Prostate gland (tissue), 2 donors: ENCODE data around the gene MAPKAP1. TPM values are rescaled to one million over a fixed set of nuclear protein-coding genes. Genes with fewer than 3 reads are reported as not detected.
A peak's percentile ranks its signal among the peaks of the same experiment; 100 is the strongest.

Source experiments
- DNase-seq: peaks from one replicate; pipeline ENCODE4 v3.0.0-alpha.2; 2019; ENCODE audit warnings: low spot score
- H3K27ac ChIP-seq, 2 donors: fragments of 200-600 bp; sonication (generic); 2 replicates each; pipeline ENCODE4 v1.5.1; 2017 to 2019
- H3K27me3 ChIP-seq: fragments of 200-600 bp; sonication (generic); replicated peaks from 2 replicates; pipeline ENCODE4 v1.5.1; 2019; ENCODE audit not compliant: insufficient read depth
- H3K36me3 ChIP-seq, 2 donors: fragments of 200-600 bp; sonication (generic); 1 replicate in 1 of 2; 2 replicates in 1 of 2; pipeline versions ENCODE4 v1.5.1 to v1.8.1; 2017 to 2019
- H3K4me1 ChIP-seq: fragments of 200-600 bp; sonication (generic); replicated peaks from 2 replicates; pipeline ENCODE4 v1.5.1; 2019
- H3K4me3 ChIP-seq, 2 donors: fragments of 200-600 bp; sonication (generic); 2 replicates each; pipeline ENCODE4 v1.5.1; 2017 to 2019
- H3K9me3 ChIP-seq: fragments of 200-600 bp; sonication (generic); 2 replicates; pipeline ENCODE4 v1.5.1; 2017
- CTCF ChIP-seq, 4 experiments: fragments of 200-600 bp in 2 of 4; fragments of 450-650 bp in 2 of 4; sonication (generic) in 2 of 4; IDR thresholded peaks; 1 replicate in 3 of 4; 2 replicates in 1 of 4; pipeline ENCODE4 v1.5.1; 2016 to 2019; ENCODE audit warnings: antibody characterized with exemption in 4 of 4, mild to moderate bottlenecking in 2 of 4, moderate library complexity in 2 of 4
- POLR2A ChIP-seq: fragments of 450-650 bp; IDR thresholded peaks from one replicate; pipeline ENCODE4 v1.6.1; 2016; ENCODE audit warnings: antibody characterized with exemption, mild to moderate bottlenecking
- POLR2AphosphoS5 ChIP-seq: sonication (generic); formaldehyde crosslinking; IDR thresholded peaks from one replicate; pipeline ENCODE4 v1.6.1; 2017; ENCODE audit warnings: antibody characterized with exemption
- WGBS: methylation state at CpG from one replicate; pipeline ENCODE4 v1.1.5; 2018; 5-methylcytosine and 5-hydroxymethylcytosine counted together
- intact Hi-C: fragments of 100-400 bp; cut with DNase I; formaldehyde crosslinking; loops from one replicate; pipeline ENCODE4 v1.14.2; 2022
- total RNA-seq, 2 donors: library from RNA; depleted of rRNA; stranded (reverse); fragments of >200 nt; gene quantifications; one replicate each; pipeline ENCODE4 v1.1.0, GENCODE V29; 2016

Gene MAPKAP1
- total RNA-seq, 2 donors from 2014 or later = 62.4 to 91.2 TPM

- H3K4me1 ChIP-seq = no peaks in the 10 kb centered on the region
- H3K36me3 ChIP-seq = no peaks in the 10 kb centered on the region
- DNase-seq = no peak
- TF ChIP-seq POLR2AphosphoS5 = no peak
- no peak for TF ChIP-seq POLR2A
- TF ChIP-seq CTCF (IDR thresholded peaks at IDR 0.05) = no peak
- 73% methylated on average over 2 of the region's 2 CpGs for WGBS
- intact Hi-C loops = loop anchor here (5.0 to 10.0 kb wide), 5 partner anchors 93 to 835 kb away; partner anchors contain the start of gene PBX3
- H3K27me3 ChIP-seq = no peaks in the 10 kb centered on the region
- no peaks in the 10 kb centered on the region for H3K9me3 ChIP-seq
- no peak overlapping the region for H3K4me3 ChIP-seq
- no peak overlapping the region for H3K27ac ChIP-seq
These were observed 147.1 kb downstream of the MAPKAP1 start for GRCh38 chr9:125559894-125560293.

DNA sequence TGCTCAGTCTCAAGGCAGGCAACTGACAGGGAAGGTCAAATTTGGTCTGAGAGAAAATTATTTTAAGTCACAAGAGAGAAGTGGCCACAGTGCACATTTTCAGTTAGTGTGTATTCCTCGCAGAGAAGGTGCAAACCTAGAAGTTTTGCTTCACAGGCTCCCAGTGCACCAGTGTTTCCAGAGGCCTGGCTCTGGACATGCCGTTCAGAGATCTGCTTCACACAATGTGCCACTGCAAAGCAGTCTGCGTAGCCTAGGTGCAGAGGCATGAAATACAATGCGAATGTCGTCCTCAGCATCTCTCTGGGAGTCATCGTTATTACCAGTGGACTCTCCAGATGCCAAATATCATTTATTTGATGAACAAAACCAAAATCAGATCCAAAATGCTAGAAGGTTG lies 147.8 kb downstream of the MAPKAP1 start:
- Histone ChIP-seq H3K4me3 (no peak overlapping the region), H3K9me3 (no peaks in the 10 kb centered on the region), H3K36me3 (no peaks in the 10 kb centered on the region), H3K27ac (no peak overlapping the region), H3K4me1 (no peaks in the 10 kb centered on the region), H3K27me3 (no peaks in the 10 kb centered on the region)
- intact Hi-C loops = loop anchor here (5.0 to 10.0 kb wide), 5 partner anchors 92 to 836 kb away; partner anchors contain the start of gene PBX3
- TF ChIP-seq POLR2A (no peak), POLR2AphosphoS5 (no peak), CTCF (IDR thresholded peaks at IDR 0.05) (no peak)
- 89% methylated on average over 6 of the region's 6 CpGs for WGBS
- DNase-seq = no peak

- 42% methylated on average over 2 of the region's 2 CpGs for WGBS
- Histone ChIP-seq H3K4me1 (no peaks in the 10 kb centered on the region), H3K9me3 (no peaks in the 10 kb centered on the region), H3K36me3 (no peaks in the 10 kb centered on the region), H3K27me3 (no peaks in the 10 kb centered on the region), H3K4me3 (no peak overlapping the region), H3K27ac (no peak overlapping the region)
- TF ChIP-seq CTCF (IDR thresholded peaks at IDR 0.05) (peak; percentile 41 to 74 (median 64)), POLR2A (no peak), POLR2AphosphoS5 (peak; percentile 17)
- peak; percentile 59 for DNase-seq
- intact Hi-C loops = loop anchor here (5.0 to 10.0 kb wide), 5 partner anchors 91 to 836 kb away; partner anchors contain the start of gene PBX3
These were observed 148.4 kb downstream of the MAPKAP1 start for GRCh38 chr9:125558453-125559092.

DNA sequence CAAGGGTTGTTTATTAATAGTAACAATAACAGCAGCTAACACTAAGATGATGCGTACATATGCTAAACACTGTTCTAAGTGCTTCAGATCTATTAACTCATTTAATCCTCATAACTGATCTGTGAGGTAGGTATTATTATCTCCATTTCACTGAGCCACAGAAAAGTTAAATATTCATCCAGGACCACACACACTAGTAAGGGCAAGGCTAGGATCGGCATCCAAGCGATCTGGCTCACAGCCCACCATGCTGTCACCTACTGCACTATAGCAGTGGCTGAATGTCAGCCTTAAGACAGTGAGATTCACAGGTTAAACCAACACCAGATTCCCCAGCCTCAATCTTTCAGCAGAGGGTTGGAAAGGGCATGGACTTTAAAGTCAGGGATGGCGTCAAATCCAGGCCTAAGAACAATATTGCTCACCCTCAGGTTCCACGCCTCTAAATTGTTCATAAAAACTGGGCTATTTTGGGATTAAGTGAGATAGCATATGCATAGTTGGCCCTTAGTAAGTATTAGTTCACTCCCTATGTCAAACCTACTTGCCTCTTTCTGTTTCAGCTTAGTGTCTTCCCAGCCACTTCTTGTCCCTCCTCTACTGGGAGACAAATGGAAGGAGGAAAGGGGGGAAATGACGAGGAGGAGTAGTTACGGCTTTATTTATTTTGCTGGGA lies 150.8 kb downstream of the MAPKAP1 start:
- no peak overlapping the region for H3K4me3 ChIP-seq
- no peak for DNase-seq
- intact Hi-C loops = loop anchor here (5.0 to 10.0 kb wide), 5 partner anchors 89 to 839 kb away; partner anchors contain the start of gene PBX3
- H3K36me3 ChIP-seq = no peaks in the 10 kb centered on the region
- no peaks in the 10 kb centered on the region for H3K9me3 ChIP-seq
- H3K27ac ChIP-seq = no peak overlapping the region
- H3K4me1 ChIP-seq = no peaks in the 10 kb centered on the region
- WGBS = 71% methylated on average over 7 of the region's 7 CpGs
- H3K27me3 ChIP-seq = no peaks in the 10 kb centered on the region
- no peak for TF ChIP-seq POLR2AphosphoS5
- no peak for TF ChIP-seq CTCF (IDR thresholded peaks at IDR 0.05)
- TF ChIP-seq POLR2A = no peak
